Transverse colon (tissue), 3 donors: ENCODE data around the gene ZNG1F.
"Not testable (repeated sequence)": the region's sequence is repeated elsewhere in the genome, so short reads cannot be mapped to it uniquely, and the experiment has no call there.

Experiments
- CTCF ChIP-seq, 5 experiments: fragments of 200-600 bp in 3 of 5; fragments of 450-650 bp in 2 of 5; sonication (generic) in 3 of 5; IDR thresholded peaks; 1 replicate in 2 of 5; 2 replicates in 3 of 5; pipeline ENCODE4 v1.5.1; 2016 to 2017; ENCODE audit warnings: antibody characterized with exemption in 5 of 5, inconsistent platforms in 3 of 5, mild to moderate bottlenecking in 2 of 5, moderate library complexity in 1 of 5
- POLR2A ChIP-seq: fragments of 450-650 bp; IDR thresholded peaks from one replicate; pipeline ENCODE4 v1.6.1; 2016; ENCODE audit warnings: antibody characterized with exemption, mild to moderate bottlenecking, moderate library complexity

- TF ChIP-seq CTCF (IDR thresholded peaks at IDR 0.05); POLR2A: not testable (repeated sequence)
Measured at GRCh38 chr9:41120696-41121095, 68.4 kb downstream of the ZNG1F start.
